Suppressor macrophage treated with lipopolysaccharide for 4 hours (primary cell): ENCODE results near the gene PODXL.
"Not testable (repeated sequence)": the region's sequence is repeated elsewhere in the genome, so short reads cannot be mapped to it uniquely, and the experiment has no call there.

ENCODE experiments used
- DNase-seq: peaks from one replicate; pipeline ENCODE4 v3.0.0-alpha.2; 2020

PODXL gene

DNA sequence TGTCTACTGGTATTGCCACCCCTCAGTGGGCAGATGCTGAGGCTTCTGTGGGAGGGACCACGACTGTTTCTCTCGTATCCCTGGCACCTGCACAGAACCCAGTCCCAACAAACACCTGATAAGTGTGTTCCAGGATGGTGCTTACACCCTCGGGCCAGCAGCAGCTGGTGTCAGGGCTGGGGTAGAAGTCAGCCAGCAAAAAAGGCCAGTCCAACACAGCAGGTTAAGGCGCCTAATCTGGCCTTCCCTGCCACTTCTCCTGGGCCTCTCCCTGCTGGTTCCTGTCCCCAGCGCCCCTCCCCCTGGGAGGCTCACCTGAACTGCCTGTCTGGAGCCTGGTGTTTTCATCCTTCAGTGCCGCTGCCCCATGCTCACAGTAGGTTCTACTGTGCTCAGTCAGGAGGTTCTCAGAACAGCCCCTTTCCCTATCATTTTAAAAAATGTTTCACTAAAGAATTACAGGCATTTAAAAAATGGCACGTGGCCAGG is 20.0 kb downstream of the PODXL start:
- DNase-seq: no peak

DNA sequence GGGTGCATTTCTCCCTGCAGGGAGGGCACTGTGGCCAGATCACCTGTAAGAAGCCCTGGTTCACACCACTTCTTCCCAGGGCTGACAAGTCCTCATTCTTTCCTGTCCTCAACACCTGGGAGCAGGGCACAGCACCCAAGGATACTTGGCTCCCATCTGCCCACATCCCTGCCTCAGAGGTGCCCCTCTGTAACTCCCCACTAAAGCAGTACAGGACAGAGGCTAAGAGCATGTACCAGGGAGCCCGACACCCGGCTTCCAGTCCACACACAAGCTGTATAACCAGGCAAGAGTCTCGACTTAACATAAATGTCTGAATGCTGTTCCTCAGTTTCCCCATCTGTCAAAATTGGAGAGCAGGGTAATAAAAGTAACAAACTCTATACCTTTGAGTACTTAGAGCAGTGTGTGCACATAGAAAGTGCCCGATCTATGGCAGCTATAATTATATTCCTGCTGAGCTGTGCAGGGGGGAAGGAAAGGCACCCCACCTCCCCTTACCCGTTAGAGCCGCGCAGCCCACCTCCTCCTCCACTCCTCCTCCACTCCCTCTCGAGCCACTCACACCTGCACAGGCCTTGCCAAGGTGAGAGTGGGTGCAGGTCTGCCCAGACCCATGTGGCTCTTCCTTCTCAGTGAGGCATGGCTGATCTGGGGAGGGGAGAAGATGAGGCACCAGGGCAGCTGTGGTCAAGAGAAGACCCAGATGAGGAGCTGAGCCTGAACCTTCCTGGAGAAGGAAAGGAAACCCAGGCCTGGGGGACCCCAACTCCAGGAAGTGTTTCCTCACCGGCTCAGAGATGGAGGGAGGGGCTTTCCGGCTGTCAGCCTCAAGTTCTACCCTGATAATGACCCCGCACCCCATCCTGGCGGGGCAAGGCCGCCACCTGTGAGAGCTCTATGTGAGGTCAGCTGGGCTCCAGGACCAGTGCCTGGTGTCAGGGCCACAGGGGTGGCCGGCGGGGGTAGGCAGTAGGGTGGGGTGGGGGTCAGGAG is 22.6 kb downstream of the PODXL start:
- DNase-seq: no peak

DNA sequence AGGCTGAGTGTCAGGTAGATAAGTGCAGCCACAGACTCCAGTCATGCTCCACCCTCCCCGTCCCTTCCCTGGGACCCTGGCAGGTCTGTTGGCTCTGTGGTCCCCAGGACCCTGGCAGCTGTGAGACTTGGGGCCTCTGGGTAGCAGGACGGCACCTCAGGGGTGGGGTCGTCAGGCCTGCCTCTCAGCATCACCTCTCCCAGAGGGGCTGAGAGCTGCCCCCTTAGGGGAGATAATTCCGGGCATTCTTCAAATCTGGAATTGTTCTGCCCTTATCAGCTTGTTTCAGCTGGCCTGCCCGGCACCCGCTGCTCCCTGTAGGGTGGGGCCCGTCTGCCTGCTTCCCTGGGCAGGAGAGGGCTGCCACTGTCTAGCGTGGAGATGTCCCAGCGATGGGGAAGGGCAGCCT is 23.3 kb downstream of the PODXL start:
- no peak for DNase-seq

DNA sequence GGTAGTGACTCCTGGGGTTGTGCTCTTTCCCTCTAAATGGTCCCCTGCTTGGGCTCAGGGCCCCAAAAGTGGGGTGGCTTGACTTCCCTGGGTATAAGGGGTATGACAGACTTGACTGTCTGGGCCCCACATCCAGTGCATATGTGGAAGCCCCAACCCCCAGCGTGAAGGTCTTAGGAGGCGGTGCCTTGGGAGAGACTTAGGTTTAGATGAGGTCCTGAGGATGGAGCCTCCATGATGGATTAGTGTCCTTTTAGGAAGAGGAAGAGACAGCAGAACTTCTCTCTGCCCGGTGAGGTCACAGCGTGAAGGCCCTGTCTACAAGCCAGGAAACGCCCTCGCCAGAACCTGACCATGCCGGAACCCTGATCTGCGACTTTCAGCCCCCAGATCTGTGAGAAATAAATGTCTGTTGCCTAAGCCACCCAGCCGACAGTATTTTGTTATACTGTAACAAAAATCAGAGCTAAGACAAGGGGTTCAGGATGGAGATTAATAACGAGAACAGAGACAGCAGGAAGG is 23.8 kb downstream of the PODXL start:
- DNase-seq: no peak

DNA sequence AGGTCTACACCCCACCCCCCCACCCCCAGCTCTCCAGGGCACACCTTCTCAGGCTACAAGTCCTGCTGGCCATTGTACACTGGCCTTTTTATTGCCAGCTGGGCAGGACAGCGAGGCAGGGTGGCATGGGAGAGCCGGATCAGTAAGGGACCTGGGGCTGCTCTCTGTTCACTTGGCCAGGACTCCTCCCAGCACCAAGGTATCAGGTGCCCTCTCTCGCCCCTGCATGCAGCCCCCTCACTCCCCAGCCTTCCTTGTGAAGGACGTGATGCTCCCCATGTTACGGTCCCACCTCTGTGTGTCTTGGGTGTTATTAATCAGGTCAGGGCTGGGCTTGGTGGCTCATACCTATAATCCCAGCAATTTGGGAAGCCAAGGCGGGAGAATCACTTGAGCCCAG is 26.3 kb downstream of the PODXL start:
- DNase-seq: no peak

DNA sequence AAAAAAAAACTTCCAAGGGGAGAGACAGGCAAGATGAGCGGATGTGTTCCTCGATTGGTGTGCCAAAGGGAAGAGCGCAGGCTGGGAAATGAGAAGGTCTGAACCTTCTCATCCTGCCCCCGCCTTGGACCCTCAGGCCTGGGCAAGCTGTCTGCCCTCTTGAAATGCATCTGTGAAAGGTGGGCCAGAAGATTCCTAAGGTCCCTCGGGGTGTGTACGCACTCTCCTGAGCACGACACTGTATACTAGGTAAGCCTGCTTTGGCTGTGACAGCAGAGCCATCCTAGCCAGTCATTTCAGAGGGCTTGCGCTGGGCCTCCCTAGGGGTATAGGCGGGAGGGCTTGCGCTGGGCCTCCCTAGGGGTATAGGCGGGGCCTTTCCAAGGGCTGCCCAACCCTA is 26.8 kb downstream of the PODXL start:
- DNase-seq: no peak

DNA sequence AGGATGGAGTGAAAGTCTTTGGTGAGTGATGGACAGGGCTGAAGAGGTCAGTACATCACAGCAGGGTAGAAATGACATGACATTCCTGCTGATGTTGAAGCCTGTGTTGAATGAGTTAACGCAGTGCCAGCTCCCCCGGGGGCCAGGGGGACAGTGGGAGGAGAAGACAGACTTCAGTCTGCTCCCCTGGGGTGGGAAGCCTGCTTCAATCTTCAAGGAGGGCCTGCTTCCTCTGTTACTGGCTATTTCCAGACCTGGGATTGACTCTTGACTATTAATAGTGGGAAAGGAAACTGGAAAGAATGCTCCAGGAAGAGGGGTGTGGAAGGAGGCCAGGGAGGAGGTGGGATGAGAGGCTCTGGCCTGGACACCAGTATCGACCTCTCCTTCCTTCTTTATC is 27.2 kb downstream of the PODXL start:
- DNase-seq: no peak

DNA sequence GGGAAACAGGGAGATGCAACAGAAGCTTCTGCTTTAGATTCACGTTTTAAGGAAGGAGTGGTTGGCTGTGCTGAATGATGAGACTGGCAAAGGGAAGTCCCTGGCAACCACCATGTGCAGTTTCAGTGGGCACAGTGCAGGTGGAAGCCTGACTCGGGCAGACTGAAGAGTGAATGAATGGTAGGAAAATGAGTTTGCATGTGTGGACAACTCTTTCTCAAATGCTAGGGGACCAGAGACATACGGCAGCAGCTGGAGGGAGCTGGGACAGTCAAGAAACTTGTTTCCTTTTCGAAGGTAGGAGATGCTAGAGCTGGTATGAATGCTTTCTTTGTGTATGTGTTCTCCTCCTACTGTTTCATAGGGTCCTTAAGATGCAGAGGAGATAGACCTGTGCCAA is 29.0 kb downstream of the PODXL start:
- peak; percentile 10 for DNase-seq

DNA sequence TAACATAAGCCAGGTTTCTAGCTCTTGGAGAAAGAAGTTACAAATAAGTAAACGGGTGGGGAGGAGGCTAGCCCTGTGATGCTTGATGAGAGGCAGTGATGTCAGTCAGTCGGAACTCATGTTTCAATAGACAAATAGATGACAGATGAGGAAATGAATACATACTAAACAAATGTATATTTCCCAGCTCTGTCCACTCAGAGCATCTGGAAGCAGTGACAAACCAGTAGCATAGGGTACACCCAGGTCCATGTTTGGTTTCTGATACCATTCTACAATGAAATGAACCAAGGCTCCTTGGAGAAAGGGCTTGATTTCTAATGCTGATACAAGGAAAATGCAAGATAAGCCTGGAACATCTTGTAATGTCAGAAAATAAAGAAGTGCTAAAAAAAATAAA is 30.6 kb downstream of the PODXL start:
- no peak for DNase-seq

DNA sequence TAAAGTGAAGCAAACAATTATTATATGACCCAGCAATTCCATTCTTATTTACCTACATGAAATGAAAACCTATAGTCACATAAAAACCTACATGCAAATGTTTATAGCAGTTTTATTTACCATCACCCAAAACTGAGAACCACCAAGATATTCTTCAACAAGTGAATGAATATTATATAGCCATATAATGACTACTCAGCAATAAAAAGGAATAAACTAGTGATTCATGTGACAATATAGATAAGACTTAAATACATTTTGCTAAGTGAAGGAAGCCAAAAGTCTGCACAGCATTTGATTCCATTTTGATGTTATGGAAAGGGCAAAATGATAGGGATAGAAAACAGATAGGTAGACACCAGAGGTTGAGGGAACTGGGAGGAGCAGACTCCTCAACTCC is 31.7 kb downstream of the PODXL start:
- DNase-seq: no peak

DNA sequence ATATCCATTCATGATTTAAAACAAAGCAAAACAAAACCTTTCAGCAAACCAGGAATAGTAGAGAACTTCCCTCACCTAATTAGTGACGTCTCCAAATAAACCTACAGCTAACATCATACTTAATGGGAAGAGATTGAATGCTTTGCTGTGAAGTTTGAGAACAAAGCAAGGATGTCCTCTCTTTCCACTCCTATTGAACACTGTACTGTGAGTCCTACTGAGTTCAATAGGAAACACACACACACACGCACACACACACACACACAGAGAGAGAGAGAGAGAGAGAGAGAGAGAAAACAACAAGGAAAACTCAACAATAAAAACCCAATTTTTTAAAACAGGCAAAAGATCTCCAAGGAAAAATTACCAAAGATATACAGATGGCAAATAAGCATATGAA is 32.3 kb downstream of the PODXL start:
- DNase-seq: no peak

DNA sequence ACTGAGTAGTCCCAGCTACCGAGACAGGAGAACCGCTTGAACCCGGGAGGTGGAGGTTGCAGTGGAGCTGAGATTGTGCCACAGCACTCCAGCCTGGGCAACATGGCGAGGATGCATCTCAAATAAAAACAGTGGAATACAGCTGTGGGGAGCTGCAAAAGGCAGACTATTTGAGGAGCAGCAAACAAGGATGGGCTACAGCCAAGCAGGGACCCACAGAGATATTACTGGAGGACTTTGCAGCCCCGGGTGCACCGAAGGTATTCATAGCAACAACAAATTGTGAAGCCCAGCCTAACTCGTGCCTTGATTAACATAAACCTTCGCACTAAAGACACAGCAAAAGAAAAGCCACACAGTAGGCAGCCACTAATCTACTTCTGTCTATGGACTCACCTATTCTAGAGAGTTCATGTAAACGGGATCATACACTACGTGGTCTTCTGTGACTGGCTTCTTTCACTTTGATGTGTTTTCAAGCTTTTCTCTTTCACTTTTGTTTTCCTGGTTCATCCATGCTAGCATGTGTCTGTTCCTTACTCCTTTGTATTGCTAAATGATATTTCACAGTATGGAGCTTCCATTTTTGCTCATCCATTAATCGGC is 34.0 kb downstream of the PODXL start:
- DNase-seq: peak; percentile 65

DNA sequence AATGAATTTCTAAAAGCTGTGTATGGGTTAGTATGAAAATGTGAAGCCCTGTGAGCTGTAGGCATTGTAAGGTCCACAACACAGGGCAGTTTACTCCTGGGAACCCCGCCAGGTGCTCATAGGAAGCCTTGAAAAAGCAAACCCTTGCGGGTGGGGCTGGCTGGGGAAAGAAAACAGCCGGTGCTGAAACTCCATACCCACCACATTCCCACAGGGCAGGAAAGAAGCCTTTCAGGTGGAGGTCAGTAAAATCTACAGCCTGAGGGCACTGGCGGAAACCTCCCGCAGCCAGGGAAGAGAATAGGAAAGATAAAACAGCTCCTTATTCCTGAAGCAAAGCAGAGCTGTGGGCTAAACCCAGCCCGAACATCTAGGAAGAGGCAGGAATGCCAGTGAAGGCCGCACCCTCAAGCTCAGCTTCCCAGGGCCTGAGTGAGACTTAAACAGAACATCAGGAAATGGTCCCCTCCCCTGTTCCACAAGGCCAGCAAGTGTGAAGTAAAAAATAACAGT is 34.7 kb downstream of the PODXL start:
- no peak for DNase-seq

DNA sequence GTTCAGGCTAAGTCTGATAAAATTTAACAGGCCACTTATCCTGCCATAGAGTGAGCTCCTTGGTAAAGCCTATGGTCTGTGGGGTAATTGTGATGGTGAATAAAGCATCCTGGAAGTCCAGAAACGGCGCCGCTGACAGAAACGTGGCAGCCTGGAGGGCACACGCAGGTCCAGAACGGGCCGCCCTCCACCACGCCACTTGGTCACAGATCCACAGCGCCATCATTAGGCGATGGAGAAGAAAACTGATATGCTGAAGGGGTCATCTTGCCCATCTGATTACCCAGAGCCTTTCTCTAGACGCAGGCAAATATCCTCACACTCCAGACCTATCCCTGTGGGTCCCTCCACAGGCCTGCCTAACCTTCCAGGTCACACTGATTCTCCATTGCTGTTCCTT is 37.8 kb downstream of the PODXL start:
- no peak for DNase-seq

DNA sequence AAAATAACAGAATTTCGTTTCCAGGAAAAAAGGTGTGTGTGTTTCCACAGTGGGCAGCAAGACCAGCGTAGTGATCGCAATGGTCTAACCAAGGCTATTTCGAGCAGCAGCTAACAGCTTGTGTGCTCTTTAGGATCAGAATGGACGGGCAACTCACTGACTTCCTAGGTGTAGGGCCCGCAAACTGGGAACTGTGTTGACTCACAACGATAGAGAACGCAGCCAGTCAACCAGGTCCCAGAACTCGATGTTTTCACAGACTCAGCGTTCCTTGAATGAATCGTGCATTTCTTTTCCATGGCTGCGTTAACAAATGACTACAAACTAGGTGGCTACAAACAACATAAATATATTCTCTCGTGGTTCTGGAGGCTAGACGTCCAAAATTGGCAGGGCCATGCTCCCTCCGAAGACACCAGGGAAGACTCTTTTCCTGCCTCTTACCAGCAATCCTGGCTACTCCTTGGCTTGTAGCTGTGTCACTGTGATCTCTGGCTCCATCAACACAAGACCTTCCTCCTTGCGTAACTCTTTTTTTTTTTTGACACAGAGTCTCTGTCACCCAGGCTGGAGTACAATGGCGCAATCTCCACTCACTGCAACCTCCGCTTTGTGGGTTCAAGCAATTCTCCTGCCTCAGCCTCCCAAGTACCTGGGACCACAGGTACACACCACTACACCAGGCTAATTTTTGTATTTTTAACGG is 39.1 kb downstream of the PODXL start:
- no peak for DNase-seq

DNA sequence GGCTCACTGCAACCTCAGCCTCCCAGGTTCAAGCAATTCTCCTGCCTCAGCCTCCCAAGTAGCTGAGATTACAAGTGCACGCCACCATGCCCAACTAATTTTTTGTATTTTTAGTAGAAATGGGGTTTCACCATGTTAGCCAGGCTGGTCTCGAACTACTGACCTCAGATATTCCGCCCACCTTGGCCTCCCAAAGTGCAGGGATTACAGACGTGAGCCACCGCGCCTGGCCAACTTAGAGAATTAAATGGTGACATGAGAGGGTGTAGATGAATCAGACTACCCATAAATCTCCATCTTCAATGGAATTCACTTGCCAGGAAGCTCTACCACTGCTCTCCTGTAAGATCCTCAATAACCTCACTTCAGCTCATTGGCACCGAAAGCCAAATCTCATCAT is 41.0 kb downstream of the PODXL start:
- DNase-seq: not testable (repeated sequence)

DNA sequence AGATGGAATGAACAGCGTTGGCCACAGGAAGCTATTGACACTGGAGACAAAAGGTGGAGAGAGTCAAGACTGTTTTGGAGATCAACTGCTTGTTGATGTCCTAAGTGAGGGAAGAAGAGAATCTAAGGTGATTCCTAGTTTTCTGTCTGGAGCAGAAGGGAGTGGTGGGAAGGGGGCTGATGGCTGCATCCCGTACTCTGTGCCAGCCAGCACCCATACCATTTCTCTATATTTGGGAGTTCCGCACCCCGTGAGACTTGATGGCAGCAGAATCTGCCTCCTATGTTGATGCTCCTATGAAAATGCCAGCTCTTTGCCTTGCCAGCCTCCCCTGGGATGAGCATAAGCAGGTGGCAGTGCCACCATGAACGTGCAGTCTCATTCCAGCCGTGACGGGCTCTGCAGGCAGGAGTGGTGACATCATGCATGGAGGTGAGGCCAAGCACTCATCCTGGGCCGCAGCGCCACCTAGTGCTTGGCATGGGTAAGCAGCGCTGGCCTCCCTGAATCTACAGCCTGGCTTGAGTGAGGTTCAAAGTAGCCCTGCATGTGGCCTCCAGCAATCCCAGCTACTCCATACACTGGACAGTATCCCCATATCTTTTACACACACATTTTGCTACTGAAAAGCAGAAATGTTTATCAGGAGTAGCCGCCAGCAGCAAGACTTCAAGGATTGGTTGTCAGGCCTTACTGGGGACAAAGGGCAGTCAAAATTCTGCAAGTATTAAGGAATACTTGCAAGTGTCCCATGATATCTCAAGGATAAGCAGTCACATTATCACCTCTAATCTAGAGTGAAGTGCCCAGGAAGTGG is 43.0 kb downstream of the PODXL start:
- DNase-seq: peak; percentile 82

DNA sequence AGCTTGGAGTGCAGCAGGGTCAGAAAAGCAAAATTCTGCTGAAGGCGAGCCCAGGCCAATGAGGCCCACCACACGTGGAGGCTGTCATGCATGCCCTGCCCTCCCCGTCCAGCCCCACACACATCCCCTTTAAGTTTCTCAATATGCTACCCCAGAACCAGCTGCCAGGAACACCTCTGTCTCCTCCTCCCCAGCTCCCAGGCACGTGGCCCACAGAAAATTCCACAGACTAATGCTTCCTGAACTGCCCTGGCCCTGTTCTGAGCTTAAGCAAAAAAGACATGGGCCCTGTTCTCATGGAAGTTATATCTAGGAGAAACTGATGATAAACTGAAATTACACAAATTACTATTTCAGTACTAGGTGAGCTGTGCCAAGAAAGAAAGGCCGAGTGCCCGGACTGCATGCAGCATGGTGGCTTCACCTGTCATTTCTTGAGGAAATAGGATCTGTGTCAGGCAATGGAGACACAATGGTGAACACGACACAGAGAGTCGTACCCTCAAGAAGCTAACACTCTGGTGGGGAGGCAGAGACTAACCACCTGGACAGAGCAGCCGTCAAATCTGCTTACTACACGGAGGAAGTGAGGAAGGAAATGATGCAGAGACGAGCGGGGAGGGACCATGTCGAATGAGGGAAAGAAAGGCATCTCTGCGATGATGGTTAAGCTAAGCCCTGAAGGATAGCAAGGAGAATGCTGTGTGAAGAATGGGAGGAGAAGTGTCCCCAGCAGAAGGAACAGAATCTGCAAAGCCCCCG is 44.5 kb downstream of the PODXL start:
- DNase-seq: no peak

DNA sequence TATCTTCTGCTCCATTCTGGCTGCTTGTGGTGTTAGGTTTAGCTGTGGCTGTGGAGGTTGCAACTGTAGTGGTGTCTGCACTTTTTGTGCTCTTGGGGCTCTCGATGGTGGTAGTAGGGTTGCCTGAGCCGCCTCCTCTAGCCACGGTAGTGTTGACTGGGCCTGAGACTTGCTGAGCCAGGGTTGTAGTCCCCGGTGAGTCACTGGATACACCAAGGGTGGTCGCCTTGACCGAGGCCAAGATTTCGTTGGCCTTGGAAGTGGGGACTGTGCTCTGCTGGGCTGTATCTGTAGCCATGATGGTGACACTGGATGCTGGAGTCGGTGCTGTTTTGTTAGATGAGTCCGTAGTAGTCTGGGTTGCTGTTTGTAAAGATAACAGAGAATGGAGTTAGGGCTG is 45.4 kb downstream of the PODXL start:
- DNase-seq: no peak

DNA sequence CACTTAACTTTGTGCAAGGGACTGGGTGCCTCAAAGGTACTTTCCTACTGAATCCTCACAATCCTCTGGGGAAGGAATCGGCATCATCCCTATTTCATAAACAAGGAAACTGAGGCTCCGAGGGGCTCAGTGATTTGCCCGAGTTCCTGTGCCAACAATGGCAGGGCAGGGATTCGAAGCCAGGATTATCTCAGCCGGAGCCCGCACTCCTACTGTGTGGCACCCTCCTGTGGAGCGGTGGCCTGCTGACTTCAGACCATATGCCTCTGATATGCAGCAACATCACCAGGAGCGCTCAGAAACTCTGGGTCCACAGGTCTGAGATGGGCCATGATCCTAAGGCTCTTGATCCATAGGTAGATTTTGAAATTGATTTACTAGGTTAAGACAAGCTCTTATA is 46.6 kb downstream of the PODXL start:
- DNase-seq: no peak

DNA sequence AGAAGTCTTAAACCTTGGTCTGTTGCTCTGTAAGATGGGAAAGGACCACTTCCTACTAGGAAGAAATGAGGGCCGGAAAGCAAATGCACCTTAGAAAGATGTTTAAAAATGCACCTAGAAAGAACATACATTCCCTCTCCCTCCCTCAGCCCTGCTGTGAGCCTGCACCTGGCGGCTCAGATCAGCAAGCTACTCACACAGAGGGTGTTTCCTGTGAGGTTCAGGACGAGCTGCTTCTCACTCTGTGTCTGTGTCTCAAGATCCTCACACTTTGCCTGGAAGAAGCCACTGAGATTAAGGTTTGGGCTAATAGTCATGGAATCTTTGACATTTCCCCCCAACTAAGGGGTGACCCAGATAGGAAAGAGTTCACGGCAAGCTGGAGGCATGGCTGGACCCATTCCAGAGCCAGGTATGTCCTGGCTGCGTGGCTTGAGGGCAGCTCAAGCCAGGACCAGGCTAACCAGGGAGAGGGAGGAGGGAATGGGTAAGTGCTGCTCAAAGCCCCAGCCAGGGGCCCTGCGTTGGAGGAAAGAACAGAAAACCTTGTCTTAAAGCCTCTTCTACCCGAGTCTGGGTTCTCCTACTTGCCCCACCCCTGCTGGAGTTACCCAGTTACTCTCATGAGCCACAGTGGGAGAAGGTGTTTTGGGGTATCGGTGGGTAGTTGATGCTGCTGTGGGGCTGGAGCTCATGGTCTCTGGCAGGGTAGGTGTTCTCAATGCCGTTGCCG is 47.5 kb downstream of the PODXL start:
- no peak for DNase-seq
